ENCODE measurements around the gene TULP4. TPM values are rescaled to one million over a fixed set of nuclear protein-coding genes. Genes with fewer than 3 reads are reported as not detected.

The TULP4 gene
- polyA plus RNA-seq, 3 donors: 6.5 to 10.6 (median 7.9) TPM

GRCh38 chr6:158485431-158485830 lies 173.2 kb downstream of the TULP4 start:
- intact Hi-C loops (cut with micrococcal nuclease): no loop called here
- Histone ChIP-seq H3K79me2 (ENCODE audit: insufficient read depth, low read length) (no peaks in the 10 kb centered on the region), H3K9ac (ENCODE audit: insufficient read depth, low read length, poor library complexity, severe bottlenecking) (no peak overlapping the region), H3K4me1 (ENCODE audit: control insufficient read depth in 1 of 2, insufficient read depth in 2 of 2, low read length in 2 of 2) (no peaks in the 10 kb centered on the region), H2AFZ (ENCODE audit: insufficient read depth, low read depth, low read length, poor library complexity, severe bottlenecking) (no peak overlapping the region), H3K4me2 (replicated peaks; ENCODE audit: extremely low read depth, low read length, poor library complexity, severe bottlenecking) (no peak overlapping the region), H3K4me3 (replicated peaks in 1 of 3; ENCODE audit: low read depth in 2 of 3, low read length in 3 of 3) (no peak overlapping the region), H3K36me3 (replicated peaks in 1 of 2; ENCODE audit: control insufficient read depth in 1 of 2, insufficient read depth in 2 of 2, low read length in 2 of 2) (peaks cover 21 to 63% of the 10 kb centered on the region in 2 donors), H4K20me1 (ENCODE audit: insufficient read depth, low read length) (no peaks in the 10 kb centered on the region), H3K27ac (ENCODE audit: low read depth in 1 of 2, low read length in 2 of 2) (no peak overlapping the region), H3K27me3 (ENCODE audit: control insufficient read depth in 2 of 2, insufficient read depth in 2 of 2, low read length in 2 of 2) (no peaks in the 10 kb centered on the region), H3K9me3 (replicated peaks in 1 of 2; ENCODE audit: control insufficient read depth in 1 of 2, insufficient read depth in 1 of 2, low read length in 2 of 2) (no peaks in the 10 kb centered on the region)
- 100% methylated on average over 2 of the region's 2 CpGs for WGBS (ENCODE audit: insufficient coverage)
- no peak overlapping the region for H3K27ac Mint-ChIP-seq
- H3K36me3 Mint-ChIP-seq: peaks cover 47 to 56% of the 10 kb centered on the region in 2 donors
- no peaks in the 10 kb centered on the region for H3K9me3 Mint-ChIP-seq
- TF ChIP-seq CTCF (IDR thresholded peaks at IDR 0.05): no peak
- H3K27me3 Mint-ChIP-seq (ENCODE audit: low read depth in 3 of 3): peaks cover 0 to 2% (median 0%) of the 10 kb centered on the region in 3 donors
- no peaks in the 10 kb centered on the region for H3K4me1 Mint-ChIP-seq
- DNase-seq: no peak
- no peak overlapping the region for H3K4me3 Mint-ChIP-seq

DNA sequence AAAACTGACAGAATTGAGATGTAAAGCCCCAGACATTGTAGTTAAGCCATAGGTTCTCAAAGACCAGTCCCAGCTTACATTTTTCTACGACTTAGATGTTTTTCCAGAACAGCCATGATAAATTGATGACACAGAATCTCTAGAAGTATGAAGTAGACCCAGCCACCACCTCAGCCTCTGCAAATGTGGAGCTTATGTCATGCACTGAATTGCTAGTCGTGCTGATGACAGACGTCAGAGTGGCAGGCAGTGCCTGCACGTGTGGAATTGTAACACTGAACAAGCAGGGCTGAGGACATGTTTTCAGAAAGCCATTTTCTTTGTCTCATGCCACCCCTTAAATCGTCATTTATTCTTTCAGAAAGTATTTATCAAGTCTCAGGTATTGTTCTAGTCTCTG lies 175.2 kb downstream of the TULP4 start:
- H3K4me3 ChIP-seq (replicated peaks in 1 of 3; ENCODE audit: low read depth in 2 of 3, low read length in 3 of 3): no peak overlapping the region
- Mint-ChIP-seq H3K27ac (no peak overlapping the region), H3K9me3 (no peaks in the 10 kb centered on the region), H3K36me3 (peaks cover 28 to 42% of the 10 kb centered on the region in 2 donors), H3K4me1 (no peaks in the 10 kb centered on the region), H3K4me3 (no peak overlapping the region), H3K27me3 (ENCODE audit: low read depth in 3 of 3) (no peaks in the 10 kb centered on the region)
- TF ChIP-seq CTCF (IDR thresholded peaks at IDR 0.05): no peak
- H4K20me1 ChIP-seq (ENCODE audit: insufficient read depth, low read length): no peaks in the 10 kb centered on the region
- no peaks in the 10 kb centered on the region for H3K79me2 ChIP-seq (ENCODE audit: insufficient read depth, low read length)
- H3K36me3 ChIP-seq (replicated peaks in 1 of 2; ENCODE audit: control insufficient read depth in 1 of 2, insufficient read depth in 2 of 2, low read length in 2 of 2): peaks cover 6 to 46% of the 10 kb centered on the region in 2 donors
- no peak overlapping the region for H3K9ac ChIP-seq (ENCODE audit: insufficient read depth, low read length, poor library complexity, severe bottlenecking)
- no peaks in the 10 kb centered on the region for H3K27me3 ChIP-seq (ENCODE audit: control insufficient read depth in 2 of 2, insufficient read depth in 2 of 2, low read length in 2 of 2)
- H3K27ac ChIP-seq (ENCODE audit: low read depth in 1 of 2, low read length in 2 of 2): no peak overlapping the region
- H3K4me2 ChIP-seq (replicated peaks; ENCODE audit: extremely low read depth, low read length, poor library complexity, severe bottlenecking): no peak overlapping the region
- no peaks in the 10 kb centered on the region for H3K9me3 ChIP-seq (replicated peaks in 1 of 2; ENCODE audit: control insufficient read depth in 1 of 2, insufficient read depth in 1 of 2, low read length in 2 of 2)
- 100% methylated on average over 3 of the region's 5 CpGs for WGBS (ENCODE audit: insufficient coverage)
- DNase-seq: no peak
- no peak overlapping the region for H2AFZ ChIP-seq (ENCODE audit: insufficient read depth, low read depth, low read length, poor library complexity, severe bottlenecking)
- no peaks in the 10 kb centered on the region for H3K4me1 ChIP-seq (ENCODE audit: control insufficient read depth in 1 of 2, insufficient read depth in 2 of 2, low read length in 2 of 2)
- intact Hi-C loops (cut with micrococcal nuclease): no loop called here
